Parathyroid adenoma (tissue), 2 donors: ENCODE measurements around the gene BANF1.

Experiments
- H2AFZ ChIP-seq: fragments of 300-600 bp; sonication (generic); one replicate; pipeline ENCODE4 v1.7.0; 2017; ENCODE audit warnings: antibody characterized with exemption, mild to moderate bottlenecking
- H3K27ac ChIP-seq: fragments of 300-600 bp; sonication (generic); one replicate; pipeline ENCODE4 v1.7.0; 2017
- H3K27me3 ChIP-seq: fragments of 300-600 bp; sonication (generic); one replicate; pipeline ENCODE4 v1.7.0; 2017; ENCODE audit warnings: low read length; ENCODE audit not compliant: control insufficient read depth, insufficient read depth
- H3K36me3 ChIP-seq: fragments of 300-600 bp; sonication (generic); one replicate; pipeline ENCODE4 v1.7.0; 2017; ENCODE audit warnings: low read length; ENCODE audit not compliant: control insufficient read depth, insufficient read depth
- H3K4me1 ChIP-seq: fragments of 300-600 bp; sonication (generic); one replicate; pipeline ENCODE4 v1.7.0; 2017; ENCODE audit warnings: control low read depth
- H3K4me2 ChIP-seq: fragments of 300-600 bp; sonication (generic); one replicate; pipeline ENCODE4 v1.7.0; 2017; ENCODE audit warnings: low read length
- H3K4me3 ChIP-seq: fragments of 300-600 bp; sonication (generic); one replicate; pipeline ENCODE4 v1.7.0; 2017; ENCODE audit warnings: low read depth, low read length
- H3K79me2 ChIP-seq: fragments of 300-600 bp; sonication (generic); one replicate; pipeline ENCODE4 v1.7.0; 2017; ENCODE audit warnings: control low read depth
- H3K9ac ChIP-seq: fragments of 300-600 bp; sonication (generic); one replicate; pipeline ENCODE4 v1.7.0; 2017; ENCODE audit warnings: mild to moderate bottlenecking
- H3K9me3 ChIP-seq: fragments of 300-600 bp; sonication (generic); one replicate; pipeline ENCODE4 v1.7.0; 2017; ENCODE audit warnings: low read length; ENCODE audit not compliant: control insufficient read depth
- TF ChIP-seq, protein P1 (sequence below): fragments of 300-600 bp; sonication (generic); IDR thresholded peaks from one replicate; pipeline ENCODE4 v1.7.0; 2017; ENCODE audit warnings: antibody characterized with exemption, mild to moderate bottlenecking
- donor health status: primary hyperparathyroidism.

The BANF1 gene

GRCh38 chr11:66012371-66012945, 10.2 kb downstream of the BANF1 start:
- H3K9ac ChIP-seq: no peak overlapping the region
- peaks cover 14% of the 10 kb centered on the region for H3K4me1 ChIP-seq
- TF ChIP-seq, protein P1, sequence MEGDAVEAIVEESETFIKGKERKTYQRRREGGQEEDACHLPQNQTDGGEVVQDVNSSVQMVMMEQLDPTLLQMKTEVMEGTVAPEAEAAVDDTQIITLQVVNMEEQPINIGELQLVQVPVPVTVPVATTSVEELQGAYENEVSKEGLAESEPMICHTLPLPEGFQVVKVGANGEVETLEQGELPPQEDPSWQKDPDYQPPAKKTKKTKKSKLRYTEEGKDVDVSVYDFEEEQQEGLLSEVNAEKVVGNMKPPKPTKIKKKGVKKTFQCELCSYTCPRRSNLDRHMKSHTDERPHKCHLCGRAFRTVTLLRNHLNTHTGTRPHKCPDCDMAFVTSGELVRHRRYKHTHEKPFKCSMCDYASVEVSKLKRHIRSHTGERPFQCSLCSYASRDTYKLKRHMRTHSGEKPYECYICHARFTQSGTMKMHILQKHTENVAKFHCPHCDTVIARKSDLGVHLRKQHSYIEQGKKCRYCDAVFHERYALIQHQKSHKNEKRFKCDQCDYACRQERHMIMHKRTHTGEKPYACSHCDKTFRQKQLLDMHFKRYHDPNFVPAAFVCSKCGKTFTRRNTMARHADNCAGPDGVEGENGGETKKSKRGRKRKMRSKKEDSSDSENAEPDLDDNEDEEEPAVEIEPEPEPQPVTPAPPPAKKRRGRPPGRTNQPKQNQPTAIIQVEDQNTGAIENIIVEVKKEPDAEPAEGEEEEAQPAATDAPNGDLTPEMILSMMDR: no peak
- H3K4me2 ChIP-seq: no peak overlapping the region
- H3K79me2 ChIP-seq: no peaks in the 10 kb centered on the region
- no peak overlapping the region for H3K4me3 ChIP-seq
- peak overlapping the region; percentile 75 for H2AFZ ChIP-seq
- no peaks in the 10 kb centered on the region for H3K9me3 ChIP-seq
- no peak overlapping the region for H3K27ac ChIP-seq
- no peaks in the 10 kb centered on the region for H3K36me3 ChIP-seq
- no peaks in the 10 kb centered on the region for H3K27me3 ChIP-seq

GRCh38 chr11:66012946-66013761, 10.9 kb downstream of the BANF1 start:
- Histone ChIP-seq H3K9me3 (no peaks in the 10 kb centered on the region), H3K36me3 (no peaks in the 10 kb centered on the region), H3K9ac (no peak overlapping the region), H3K27me3 (no peaks in the 10 kb centered on the region), H3K4me3 (no peak overlapping the region), H3K4me1 (peaks cover 14% of the 10 kb centered on the region), H3K4me2 (no peak overlapping the region), H2AFZ (no peak overlapping the region), H3K79me2 (no peaks in the 10 kb centered on the region), H3K27ac (no peak overlapping the region)
- TF ChIP-seq, protein P1: no peak

- Histone ChIP-seq H3K9ac (no peak overlapping the region), H3K27ac (no peak overlapping the region), H2AFZ (no peak overlapping the region), H3K79me2 (no peaks in the 10 kb centered on the region), H3K9me3 (no peaks in the 10 kb centered on the region), H3K27me3 (no peaks in the 10 kb centered on the region), H3K4me3 (no peak overlapping the region), H3K36me3 (no peaks in the 10 kb centered on the region), H3K4me2 (no peak overlapping the region), H3K4me1 (peaks cover 14% of the 10 kb centered on the region)
- TF ChIP-seq, protein P1: no peak
Measured at GRCh38 chr11:66013762-66014100, 11.4 kb downstream of the BANF1 start.

DNA sequence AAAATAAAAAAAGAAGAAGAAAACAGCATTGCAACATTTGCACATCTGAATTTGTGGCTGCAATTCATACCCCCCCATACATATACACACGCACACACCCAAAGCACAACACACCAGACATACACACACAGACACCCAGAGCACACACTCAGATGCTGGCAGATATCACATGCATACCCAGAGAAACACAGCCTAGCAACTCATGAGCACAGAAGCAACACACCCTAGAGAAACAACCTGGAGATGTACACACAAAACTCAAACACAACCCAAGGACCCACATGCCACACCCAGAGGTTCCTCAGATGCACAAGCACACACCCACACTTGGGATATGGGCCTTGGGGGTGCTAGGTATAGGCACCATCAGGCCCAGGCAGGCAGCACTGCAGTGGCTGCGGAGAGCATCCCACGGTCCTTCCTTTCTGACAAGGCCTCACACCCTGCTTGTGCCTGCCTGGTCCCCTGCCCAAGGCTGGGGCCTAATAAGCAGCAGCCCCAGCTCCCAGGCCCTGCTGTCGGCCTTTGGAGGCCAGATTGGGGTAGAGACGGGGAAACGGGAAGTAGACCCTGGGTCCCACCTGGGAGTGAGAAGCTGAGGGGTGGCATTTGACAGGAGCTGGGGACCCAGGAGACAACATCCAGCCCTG, 12.6 kb downstream of the BANF1 start:
- H3K27ac ChIP-seq: peak overlapping the region; percentile 92
- H3K4me1 ChIP-seq: peaks cover 14% of the 10 kb centered on the region
- TF ChIP-seq, protein P1: no peak
- H3K9me3 ChIP-seq: no peaks in the 10 kb centered on the region
- H2AFZ ChIP-seq: peak overlapping the region; percentile 56
- no peak overlapping the region for H3K4me3 ChIP-seq
- H3K27me3 ChIP-seq: no peaks in the 10 kb centered on the region
- H3K4me2 ChIP-seq: no peak overlapping the region
- no peaks in the 10 kb centered on the region for H3K36me3 ChIP-seq
- no peaks in the 10 kb centered on the region for H3K79me2 ChIP-seq
- H3K9ac ChIP-seq: no peak overlapping the region
